Karpas-422 (cell line): ENCODE data around the gene ICOSLG. TPM values are rescaled to one million over a fixed set of nuclear protein-coding genes. Genes with fewer than 3 reads are reported as not detected.
"Not testable (repeated sequence)": the region's sequence is repeated elsewhere in the genome, so short reads cannot be mapped to it uniquely, and the experiment has no call there.

Experiments
- DNase-seq: peaks from one replicate; pipeline ENCODE4 v3.0.0-alpha.2; 2015
- H2AFZ ChIP-seq: fragments of 200-600 bp; sonication (generic); 2 replicates; pipeline ENCODE4 v1.6.1; 2014; ENCODE audit warnings: antibody characterized with exemption, low read length, mixed read lengths
- H3K27ac ChIP-seq: fragments of 200-600 bp; sonication (generic); 2 replicates; pipeline ENCODE4 v1.5.1; 2014; ENCODE audit warnings: mild to moderate bottlenecking, low read length, moderate library complexity
- H3K27me3 ChIP-seq: fragments of 200-600 bp; sonication (generic); 2 replicates; pipeline ENCODE4 v1.6.1; 2014; ENCODE audit warnings: low read length, mixed read lengths
- H3K36me3 ChIP-seq: fragments of 200-600 bp; sonication (generic); 2 replicates; pipeline ENCODE4 v1.6.1; 2014; ENCODE audit warnings: low read length, mixed read lengths; ENCODE audit not compliant: insufficient read depth
- H3K4me1 ChIP-seq: fragments of 200-600 bp; sonication (generic); 2 replicates; pipeline ENCODE4 v1.6.1; 2014; ENCODE audit warnings: mild to moderate bottlenecking, low read length, mixed read lengths
- H3K4me2 ChIP-seq: fragments of 200-600 bp; sonication (generic); 2 replicates; pipeline ENCODE4 v1.6.1; 2014; ENCODE audit warnings: low read length, low read depth, mild to moderate bottlenecking; ENCODE audit not compliant: poor library complexity, severe bottlenecking
- H3K4me3 ChIP-seq: fragments of 200-600 bp; sonication (generic); 2 replicates; pipeline ENCODE4 v1.5.1; 2014; ENCODE audit warnings: mild to moderate bottlenecking, antibody characterized with exemption, low read length, mixed read lengths
- H3K79me2 ChIP-seq: fragments of 200-600 bp; sonication (generic); 2 replicates; pipeline ENCODE4 v1.6.1; 2014; ENCODE audit warnings: mild to moderate bottlenecking, low read length, mixed read lengths
- H3K9ac ChIP-seq: fragments of 200-600 bp; sonication (generic); 2 replicates; pipeline ENCODE4 v1.6.0; 2014; ENCODE audit warnings: low read length
- H3K9me2 ChIP-seq: fragments of 200-600 bp; sonication (generic), shearing (Covaris generic); replicated peaks from 2 replicates; pipeline ENCODE4 v1.6.0; 2014; ENCODE audit warnings: mild to moderate bottlenecking, low read length, moderate library complexity; ENCODE audit not compliant: insufficient read depth
- H3K9me3 ChIP-seq: fragments of 300-700, 200-600 bp; sonication (generic); 2 replicates; pipeline ENCODE4 v1.6.1; 2014; ENCODE audit warnings: low read length, mixed read lengths
- H4K20me1 ChIP-seq: fragments of 200-600 bp; sonication (generic); 2 replicates; pipeline ENCODE4 v1.6.1; 2014; ENCODE audit warnings: mild to moderate bottlenecking, antibody characterized with exemption, low read length, low read depth; ENCODE audit not compliant: insufficient read depth
- total RNA-seq: library from RNA; depleted of rRNA; stranded (reverse); fragments of >200 nt; shearing (Covaris generic); gene quantifications from 2 replicates; pipeline ENCODE4 v1.2.3, GENCODE V29; 2014; ENCODE audit warnings: low replicate concordance

The ICOSLG gene
- total RNA-seq, 1 experiment from 2014 or later = 0.37 TPM

- H3K9me2 ChIP-seq, H3K9me3 ChIP-seq, H3K4me1 ChIP-seq, H2AFZ ChIP-seq, DNase-seq, H3K4me3 ChIP-seq, H3K27ac ChIP-seq, H3K36me3 ChIP-seq, H3K79me2 ChIP-seq, H3K27me3 ChIP-seq, H4K20me1 ChIP-seq, H3K9ac ChIP-seq, H3K4me2 ChIP-seq: not testable (repeated sequence)
Observed at GRCh38 chr21:44220674-44221073, 20.1 kb downstream of the ICOSLG start.

- not testable (repeated sequence) for DNase-seq, H3K4me1 ChIP-seq, H3K4me2 ChIP-seq, H3K9me2 ChIP-seq, H3K27ac ChIP-seq, H2AFZ ChIP-seq, H3K9ac ChIP-seq, H3K36me3 ChIP-seq, H3K79me2 ChIP-seq, H3K27me3 ChIP-seq, H3K4me3 ChIP-seq, H4K20me1 ChIP-seq, H3K9me3 ChIP-seq
Observed at GRCh38 chr21:44218461-44218860, 22.3 kb downstream of the ICOSLG start.

GRCh38 chr21:44211978-44212377 is 28.8 kb downstream of the ICOSLG start:
- H3K27me3 ChIP-seq, H3K9me3 ChIP-seq, H3K9me2 ChIP-seq, H4K20me1 ChIP-seq, H3K4me3 ChIP-seq, H3K27ac ChIP-seq, H3K9ac ChIP-seq, H2AFZ ChIP-seq, H3K4me1 ChIP-seq, H3K79me2 ChIP-seq, DNase-seq, H3K36me3 ChIP-seq, H3K4me2 ChIP-seq: not testable (repeated sequence)

DNA sequence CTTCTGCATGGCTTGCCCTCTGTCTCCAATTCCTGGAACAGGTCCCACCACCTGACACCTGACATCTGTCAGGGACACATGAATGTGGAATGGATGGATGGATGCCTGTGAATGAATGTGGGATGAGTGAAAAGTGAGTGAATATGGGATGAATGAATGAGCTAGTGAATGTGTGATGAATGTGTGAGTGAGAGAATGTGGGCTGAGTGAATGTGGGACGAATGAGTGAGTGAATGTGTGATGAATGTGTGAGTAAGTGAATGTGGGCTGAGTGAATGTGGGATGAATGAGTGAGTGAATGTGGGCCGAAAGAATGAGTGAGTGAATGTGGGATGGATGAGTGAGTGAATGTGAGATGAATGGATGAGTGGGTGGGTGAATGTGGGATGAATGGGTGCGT is 29.2 kb downstream of the ICOSLG start:
- not testable (repeated sequence) for H3K9me3 ChIP-seq, H3K79me2 ChIP-seq, H4K20me1 ChIP-seq, H3K4me1 ChIP-seq, H2AFZ ChIP-seq, H3K4me2 ChIP-seq, H3K4me3 ChIP-seq, H3K9ac ChIP-seq, H3K9me2 ChIP-seq, DNase-seq, H3K27ac ChIP-seq, H3K27me3 ChIP-seq, H3K36me3 ChIP-seq

DNA sequence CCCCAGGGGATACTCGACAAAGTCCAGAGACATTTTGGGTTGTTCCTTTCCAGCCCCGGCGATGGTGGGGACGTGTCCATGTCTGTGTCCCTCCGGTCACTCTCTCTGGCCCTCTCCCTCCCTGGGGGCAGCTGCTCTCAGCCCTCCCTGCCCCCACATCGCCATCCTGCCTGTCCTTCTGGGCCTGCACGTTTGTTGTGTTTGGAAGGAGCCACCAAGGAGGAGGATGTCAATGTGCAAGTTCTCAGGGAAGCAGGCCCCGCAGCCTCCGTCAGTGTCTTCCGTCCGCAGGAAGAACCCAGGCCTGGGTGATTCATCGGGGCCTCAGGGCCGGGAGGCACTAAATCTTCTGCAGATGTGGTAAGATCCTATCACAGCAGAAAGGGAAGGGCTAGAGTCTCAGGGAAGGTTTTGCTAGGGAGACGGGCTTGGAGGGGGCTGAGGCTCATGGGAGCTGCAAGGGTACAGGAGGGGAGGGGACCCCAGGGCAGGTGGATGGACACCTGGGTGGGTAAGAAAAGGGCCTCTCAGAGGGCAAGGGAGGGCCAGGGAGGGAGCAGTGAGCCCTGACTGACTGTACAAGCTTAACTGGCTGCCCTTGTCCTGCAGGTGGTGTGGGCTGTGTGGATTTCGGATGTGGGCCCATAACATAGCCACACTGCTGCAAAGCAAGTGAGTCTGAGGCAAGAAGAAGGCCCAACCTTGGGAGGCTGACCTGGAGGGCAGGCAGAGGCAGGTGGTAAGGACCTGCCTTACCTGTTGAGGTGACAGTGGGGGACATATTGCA is 32.7 kb downstream of the ICOSLG start:
- not testable (repeated sequence) for H3K4me1 ChIP-seq, H2AFZ ChIP-seq, H3K4me2 ChIP-seq, H4K20me1 ChIP-seq, H3K4me3 ChIP-seq, H3K9me3 ChIP-seq, H3K36me3 ChIP-seq, H3K9me2 ChIP-seq, H3K27me3 ChIP-seq, H3K27ac ChIP-seq, H3K79me2 ChIP-seq, H3K9ac ChIP-seq
- DNase-seq = peak; percentile 19

GRCh38 chr21:44206698-44207676 is 33.8 kb downstream of the ICOSLG start:
- not testable (repeated sequence) for H3K4me1 ChIP-seq, H3K36me3 ChIP-seq, H3K9me2 ChIP-seq, H2AFZ ChIP-seq, H3K27me3 ChIP-seq, H3K9ac ChIP-seq, H3K4me2 ChIP-seq, H3K9me3 ChIP-seq, H3K4me3 ChIP-seq, DNase-seq, H4K20me1 ChIP-seq, H3K79me2 ChIP-seq, H3K27ac ChIP-seq

GRCh38 chr21:44206187-44206586 is 34.6 kb downstream of the ICOSLG start:
- not testable (repeated sequence) for H4K20me1 ChIP-seq, H3K4me1 ChIP-seq, H3K9ac ChIP-seq, H3K9me2 ChIP-seq, H3K4me3 ChIP-seq, H2AFZ ChIP-seq, H3K27me3 ChIP-seq, H3K27ac ChIP-seq, H3K4me2 ChIP-seq, H3K9me3 ChIP-seq, DNase-seq, H3K36me3 ChIP-seq, H3K79me2 ChIP-seq

GRCh38 chr21:44202590-44203299 is 38.0 kb downstream of the ICOSLG start:
- H3K9me3 ChIP-seq, H3K9me2 ChIP-seq, H4K20me1 ChIP-seq, H3K27me3 ChIP-seq, H3K36me3 ChIP-seq, H3K27ac ChIP-seq, H3K4me2 ChIP-seq, H3K9ac ChIP-seq, H2AFZ ChIP-seq, H3K4me1 ChIP-seq, DNase-seq, H3K4me3 ChIP-seq, H3K79me2 ChIP-seq: not testable (repeated sequence)
